Right lobe of liver (tissue), 6 donors: Measurements from ENCODE around the gene MYL5. TPM values are rescaled to one million over a fixed set of nuclear protein-coding genes. Genes with fewer than 3 reads are reported as not detected.
"Not testable (repeated sequence)": the region's sequence is repeated elsewhere in the genome, so short reads cannot be mapped to it uniquely, and the experiment has no call there.

ENCODE experiments used
- ATAC-seq, 4 donors: fragments of 200-7000 bp; cut with Tn5 transposase; one replicate each; pipeline ENCODE4 v1.9.1; 2020; ENCODE audit warnings: mild to moderate bottlenecking in 4 of 4, moderate library complexity in 4 of 4
- DNase-seq, 3 donors: peaks; one replicate each; pipeline ENCODE4 v3.0.0-alpha.2; 2020
- H3K27ac ChIP-seq, 3 donors: fragments of 200-600 bp; one replicate each; pipeline ENCODE4 v1.8.0; 2022
- H3K27me3 ChIP-seq, 2 donors: fragments of 200-600 bp; one replicate each; pipeline ENCODE4 v1.8.0; 2022
- H3K36me3 ChIP-seq, 4 donors: fragments of 200-600 bp; sonication (generic) in 1 of 4; one replicate each; pipeline versions ENCODE4 v1.5.1 to v1.8.0; 2017 to 2022; ENCODE audit warnings: control low read depth in 1 of 4
- H3K4me1 ChIP-seq, 4 donors: fragments of 200-600 bp; sonication (generic) in 1 of 4; one replicate each; pipeline versions ENCODE4 v1.5.1 to v1.8.0; 2017 to 2022; ENCODE audit warnings: control low read depth in 1 of 4
- H3K4me3 ChIP-seq, 3 donors: fragments of 200-600 bp; one replicate each; pipeline ENCODE4 v1.8.0; 2022
- H3K9me3 ChIP-seq, 4 donors: fragments of 200-600 bp; sonication (generic) in 1 of 4; one replicate each; pipeline versions ENCODE4 v1.5.1 to v1.8.0; 2017 to 2022; ENCODE audit warnings: control low read depth in 1 of 4
- CTCF ChIP-seq, 4 donors: fragments of 200-600 bp in 3 of 4; fragments of 450-650 bp in 1 of 4; IDR thresholded peaks; one replicate each; pipeline versions ENCODE4 v1.5.1 to v1.8.0; 2016 to 2022; ENCODE audit warnings: antibody characterized with exemption in 4 of 4, mild to moderate bottlenecking in 2 of 4
- POLR2A ChIP-seq: fragments of 450-650 bp; IDR thresholded peaks from one replicate; pipeline ENCODE4 v1.6.1; 2017; ENCODE audit warnings: antibody characterized with exemption, mild to moderate bottlenecking
- WGBS: methylation state at CpG from one replicate; pipeline ENCODE4 v1.1.6; 2018; ENCODE audit warnings: low coverage, low lambda C conversion rate; ENCODE audit not compliant: insufficient coverage; ENCODE audit errors: missing lambda C conversion rate; 5-methylcytosine and 5-hydroxymethylcytosine counted together
- intact Hi-C, 2 donors: fragments of 100-400 bp; cut with DNase I; formaldehyde crosslinking; loops; one replicate each; pipeline versions ENCODE4 v1.11.2 to v1.14.1; 2022
- total RNA-seq, 6 experiments: library from RNA; depleted of rRNA in 2 of 6; stranded (reverse); fragments of >200 nt in 2 of 6; fragmentation: NEBNext Ultra II Directional in 3 of 6; extraction: Animal tissue kit (Norgen Biotek cat#: 25700) in 3 of 6; gene quantifications; one replicate each; pipeline versions ENCODE4 v1.1.0 to v1.2.4, GENCODE V29; 2016 to 2023
- donor health status: DM: no; HTN: yes; CAD: no.
- donor health status: DM: no; HTN: no; CAD: no.
- donor health status: DM: no; HTN: no; CAD: no.
- donor health status: DM: no; HTN: yes; CAD: no.
- donor health status: DM: no; HTN: yes; CAD: no.

Gene MYL5
- total RNA-seq, 6 experiments from 2014 or later = 6.9 to 9.2 (median 8.4) TPM

GRCh38 chr4:632926-633325 is 41.4 kb upstream of the MYL5 start:
- DNase-seq (peak in 2 of 3 donors; percentile 5 to 25), ATAC-seq (no peak)
- no peaks in the 10 kb centered on the region for H3K36me3 ChIP-seq
- H3K4me1 ChIP-seq = no peaks in the 10 kb centered on the region
- H3K4me3 ChIP-seq = no peak overlapping the region
- intact Hi-C loops = no loop called here
- H3K9me3 ChIP-seq = no peaks in the 10 kb centered on the region
- WGBS = 78% methylated on average over 3 of the region's 6 CpGs
- TF ChIP-seq POLR2A = no peak
- TF ChIP-seq CTCF (IDR thresholded peaks at IDR 0.05) = no peak
- no peaks in the 10 kb centered on the region for H3K27me3 ChIP-seq
- H3K27ac ChIP-seq = no peak overlapping the region

GRCh38 chr4:633406-633805 is 40.9 kb upstream of the MYL5 start:
- WGBS = 0% methylated on average over 2 of the region's 9 CpGs
- H3K27me3 ChIP-seq = no peaks in the 10 kb centered on the region
- peak in 2 of 3 donors; percentile 14 to 24 for DNase-seq

GRCh38 chr4:633976-634598 is 40.3 kb upstream of the MYL5 start:
- DNase-seq = peak; percentile 16 to 52 (median 35)
- no peaks in the 10 kb centered on the region for H3K27me3 ChIP-seq
- H3K9me3 ChIP-seq = no peaks in the 10 kb centered on the region
- ATAC-seq = peak in 1 of 4 donors; percentile 13
- H3K4me3 ChIP-seq = no peak overlapping the region
- no peak overlapping the region for H3K27ac ChIP-seq
- WGBS = 47% methylated on average over 4 of the region's 15 CpGs
- no peaks in the 10 kb centered on the region for H3K4me1 ChIP-seq
- intact Hi-C loops = no loop called here
- no peak for TF ChIP-seq CTCF (IDR thresholded peaks at IDR 0.05)
- TF ChIP-seq POLR2A = no peak
- H3K36me3 ChIP-seq = no peaks in the 10 kb centered on the region

More at GRCh38 chr4:633406-633805, 40.9 kb upstream of the MYL5 start:
- Histone ChIP-seq H3K4me3 (no peak overlapping the region), H3K4me1 (no peaks in the 10 kb centered on the region), H3K36me3 (no peaks in the 10 kb centered on the region), H3K9me3 (no peaks in the 10 kb centered on the region), H3K27ac (no peak overlapping the region)
- intact Hi-C loops = no loop called here
- no peak for TF ChIP-seq POLR2A
- TF ChIP-seq CTCF (IDR thresholded peaks at IDR 0.05) = no peak
- ATAC-seq = no peak

GRCh38 chr4:634599-634985 is 39.8 kb upstream of the MYL5 start:
- Histone ChIP-seq H3K4me3 (no peak overlapping the region), H3K9me3 (no peaks in the 10 kb centered on the region), H3K27ac (no peak overlapping the region), H3K36me3 (no peaks in the 10 kb centered on the region), H3K27me3 (no peaks in the 10 kb centered on the region), H3K4me1 (no peaks in the 10 kb centered on the region)
- no CpG with 5 or more reads among the region's 23 CpGs for WGBS
- TF ChIP-seq POLR2A = no peak
- TF ChIP-seq CTCF (IDR thresholded peaks at IDR 0.05) = no peak
- intact Hi-C loops = no loop called here
- ATAC-seq = no peak
- DNase-seq = peak in 2 of 3 donors; percentile 5 to 35

GRCh38 chr4:635066-635835 is 39.1 kb upstream of the MYL5 start:
- H3K4me3 ChIP-seq, H3K9me3 ChIP-seq, H3K4me1 ChIP-seq, H3K36me3 ChIP-seq, H3K27ac ChIP-seq, ATAC-seq, intact Hi-C loops, H3K27me3 ChIP-seq: not testable (repeated sequence)
- 85% methylated on average over 10 of the region's 46 CpGs for WGBS
- DNase-seq = peak in 2 of 3 donors; percentile 4 to 25
